Tibial artery (tissue), 4 donors: ENCODE measurements around the gene AKAP8L.
A peak's percentile ranks its signal among the peaks of the same experiment; 100 is the strongest.

Experiments used
- DNase-seq, 2 donors: peaks; one replicate each; pipeline ENCODE4 v3.0.0-alpha.2; 2019
- H3K27ac ChIP-seq, 2 donors: fragments of 200-600 bp; sonication (generic) in 1 of 2; 1 replicate in 1 of 2; 2 replicates in 1 of 2; pipeline ENCODE4 v1.5.1; 2018 to 2019; ENCODE audit warnings: mild to moderate bottlenecking in 1 of 2
- H3K27me3 ChIP-seq, 2 donors: fragments of 200-600 bp; sonication (generic) in 1 of 2; one replicate each; pipeline versions ENCODE4 v1.5.1 to v1.6.0; 2016 to 2019
- H3K36me3 ChIP-seq, 3 donors: fragments of 200-600 bp; sonication (generic) in 2 of 3; one replicate each; pipeline ENCODE4 v1.5.1; 2016 to 2019; ENCODE audit warnings: mild to moderate bottlenecking in 2 of 3
- H3K4me1 ChIP-seq, 4 donors: fragments of 200-600 bp; sonication (generic) in 2 of 4; 1 replicate in 3 of 4; 2 replicates in 1 of 4; pipeline ENCODE4 v1.5.1; 2016 to 2019
- H3K4me3 ChIP-seq, 2 donors: fragments of 200-600 bp; sonication (generic) in 1 of 2; 1 replicate in 1 of 2; 2 replicates in 1 of 2; pipeline ENCODE4 v1.5.1; 2018 to 2019; ENCODE audit warnings: mild to moderate bottlenecking in 2 of 2
- H3K9me3 ChIP-seq, 3 donors: fragments of 200-600 bp; sonication (generic) in 1 of 3; one replicate each; pipeline ENCODE4 v1.5.1; 2016 to 2019
- CTCF ChIP-seq, 2 experiments: fragments of 200-600 bp in 1 of 2; fragments of 450-650 bp in 1 of 2; IDR thresholded peaks; one replicate each; pipeline ENCODE4 v1.5.1; 2017 to 2019; ENCODE audit warnings: antibody characterized with exemption in 2 of 2, mild to moderate bottlenecking in 1 of 2, moderate library complexity in 1 of 2
- intact Hi-C: fragments of 100-400 bp; cut with DNase I; formaldehyde crosslinking; loops from one replicate; pipeline ENCODE4 v1.15.0; 2023; ENCODE audit warnings: low total_unique reads

AKAP8L gene

GRCh38 chr19:15400521-15401396, 18.0 kb downstream of the AKAP8L start:
- peaks cover 54 to 80% (median 76%) of the 10 kb centered on the region in 3 donors for H3K36me3 ChIP-seq
- TF ChIP-seq CTCF (IDR thresholded peaks at IDR 0.05): no peak
- no peak overlapping the region for H3K4me3 ChIP-seq
- intact Hi-C loops: loop anchor here (10.0 kb wide), 1 partner anchor 154 kb away; no protein-coding TSS in a partner anchor
- H3K27me3 ChIP-seq: no peaks in the 10 kb centered on the region
- H3K9me3 ChIP-seq: no peaks in the 10 kb centered on the region
- peak in 1 of 2 donors; percentile 55 for DNase-seq
- H3K27ac ChIP-seq: peak overlapping the region in 1 of 2 donors; percentile 13
- peaks cover 7 to 46% (median 36%) of the 10 kb centered on the region in 4 donors for H3K4me1 ChIP-seq

GRCh38 chr19:15399635-15400034, 19.2 kb downstream of the AKAP8L start:
- H3K4me3 ChIP-seq: no peak overlapping the region
- intact Hi-C loops: loop anchor here (10.0 kb wide), 1 partner anchor 155 kb away; no protein-coding TSS in a partner anchor
- peaks cover 5 to 35% (median 29%) of the 10 kb centered on the region in 4 donors for H3K4me1 ChIP-seq
- peaks cover 61 to 89% (median 84%) of the 10 kb centered on the region in 3 donors for H3K36me3 ChIP-seq
- no peaks in the 10 kb centered on the region for H3K27me3 ChIP-seq
- peak in 1 of 2 donors; percentile 51 for DNase-seq
- no peaks in the 10 kb centered on the region for H3K9me3 ChIP-seq
- H3K27ac ChIP-seq: no peak overlapping the region
- TF ChIP-seq CTCF (IDR thresholded peaks at IDR 0.05): no peak

- Histone ChIP-seq H3K9me3 (no peaks in the 10 kb centered on the region), H3K4me3 (no peak overlapping the region), H3K4me1 (peaks cover under 1 to 31% (median 25%) of the 10 kb centered on the region in 4 donors), H3K36me3 (peaks cover 63 to 93% (median 88%) of the 10 kb centered on the region in 3 donors), H3K27ac (no peak overlapping the region), H3K27me3 (no peaks in the 10 kb centered on the region)
- intact Hi-C loops: no loop called here
- TF ChIP-seq CTCF (IDR thresholded peaks at IDR 0.05): no peak
- DNase-seq: no peak
Measured at GRCh38 chr19:15399234-15399515, 19.6 kb downstream of the AKAP8L start.

GRCh38 chr19:15398501-15399233, 20.1 kb downstream of the AKAP8L start:
- Histone ChIP-seq H3K4me1 (peaks cover 0 to 25% (median 20%) of the 10 kb centered on the region in 4 donors), H3K27me3 (no peaks in the 10 kb centered on the region), H3K9me3 (no peaks in the 10 kb centered on the region), H3K27ac (no peak overlapping the region), H3K36me3 (peaks cover 68 to 95% (median 92%) of the 10 kb centered on the region in 3 donors), H3K4me3 (no peak overlapping the region)
- intact Hi-C loops: no loop called here
- DNase-seq: peak in 1 of 2 donors; percentile 62
- TF ChIP-seq CTCF (IDR thresholded peaks at IDR 0.05): no peak

- Histone ChIP-seq H3K27me3 (no peaks in the 10 kb centered on the region), H3K4me1 (peaks cover 0 to 17% (median 11%) of the 10 kb centered on the region in 4 donors), H3K27ac (no peak overlapping the region), H3K9me3 (no peaks in the 10 kb centered on the region), H3K4me3 (no peak overlapping the region), H3K36me3 (peaks cover 76 to 94% (median 87%) of the 10 kb centered on the region in 3 donors)
- DNase-seq: peak in 1 of 2 donors; percentile 32
- intact Hi-C loops: no loop called here
- TF ChIP-seq CTCF (IDR thresholded peaks at IDR 0.05): no peak
Measured at GRCh38 chr19:15397782-15398181, 21.0 kb downstream of the AKAP8L start.
